ENCODE results near the gene RNF222. TPM values are rescaled to one million over a fixed set of nuclear protein-coding genes. Genes with fewer than 3 reads are reported as not detected.
"Not testable (repeated sequence)": the region's sequence is repeated elsewhere in the genome, so short reads cannot be mapped to it uniquely, and the experiment has no call there.

The RNF222 gene
- total RNA-seq, 1 donor from 2014 or later = not detected

DNA sequence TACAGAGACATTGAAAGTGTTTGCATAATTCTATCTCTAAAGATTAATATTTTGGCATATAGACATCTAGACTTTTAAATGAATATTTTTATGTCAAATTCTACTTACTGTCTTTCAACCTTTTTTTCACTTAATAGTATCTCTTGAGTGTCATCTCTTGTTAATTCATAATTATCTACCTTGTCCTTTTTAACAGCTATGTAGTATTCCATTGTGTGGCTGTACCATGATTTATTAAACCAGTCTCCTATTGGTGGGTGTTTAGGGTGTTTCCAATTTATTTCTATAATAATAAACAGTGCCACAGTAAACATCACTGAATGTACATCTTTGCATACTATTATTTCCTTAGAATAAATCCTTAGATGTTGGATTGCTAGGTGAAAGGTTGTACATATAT lies 16.3 kb upstream of the RNF222 start:
- DNase-seq (ENCODE audit: low spot score) (no peak), ATAC-seq (no peak)
- intact Hi-C loops (cut with DNase I) = loop anchor here (5.0 kb wide), 1 partner anchor 328 kb away; the partner anchor contains the start of gene CCDC42

DNA sequence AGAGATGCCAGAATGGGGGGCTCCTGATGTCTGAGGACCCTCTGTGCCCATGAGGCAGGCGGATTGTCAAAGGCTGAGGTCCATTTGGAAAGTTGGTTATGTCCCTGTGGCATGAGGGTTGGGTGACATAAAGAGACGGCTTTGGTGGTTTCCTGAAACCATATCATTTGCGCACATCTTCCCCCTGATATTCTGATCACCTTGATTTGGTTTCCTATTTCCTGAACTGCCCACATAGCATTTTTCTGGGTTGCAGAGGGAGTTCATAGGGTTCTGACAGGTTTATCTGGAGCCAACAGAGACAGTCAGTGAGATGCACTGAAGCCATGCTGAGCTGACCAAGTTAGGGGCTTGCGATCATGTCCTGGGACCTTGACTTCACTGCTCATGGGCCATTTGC lies 15.7 kb upstream of the RNF222 start:
- intact Hi-C loops (cut with DNase I) = loop anchor here (5.0 kb wide), 1 partner anchor 329 kb away; the partner anchor contains the start of gene CCDC42

DNA sequence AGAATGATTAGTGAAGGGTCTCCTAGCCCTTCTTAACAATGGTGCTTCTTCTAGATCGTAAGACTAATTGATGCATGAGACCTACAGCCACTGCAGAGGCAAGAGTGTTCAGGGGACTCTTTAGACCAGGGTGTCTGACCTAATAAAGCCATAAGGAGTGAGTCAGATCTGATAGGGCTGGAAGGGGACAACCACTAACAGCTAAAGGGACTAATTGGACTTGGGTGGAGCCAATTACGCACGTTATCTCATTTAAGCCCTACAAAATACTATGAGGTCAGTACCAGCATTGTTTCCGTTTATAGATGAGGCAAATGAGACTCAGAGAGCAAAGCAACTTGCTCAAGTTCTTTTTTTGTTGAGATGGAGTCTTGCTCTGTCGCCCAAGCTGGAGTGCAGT lies 14.5 kb upstream of the RNF222 start:
- no peak for ATAC-seq
- intact Hi-C loops (cut with DNase I) = loop anchor here (5.0 kb wide), 1 partner anchor 330 kb away; the partner anchor contains the start of gene CCDC42
- no peak for DNase-seq (ENCODE audit: low spot score)

More for the DNA sequence above, 15.7 kb upstream of the RNF222 start:
- no peak for DNase-seq (ENCODE audit: low spot score)
- ATAC-seq = no peak

DNA sequence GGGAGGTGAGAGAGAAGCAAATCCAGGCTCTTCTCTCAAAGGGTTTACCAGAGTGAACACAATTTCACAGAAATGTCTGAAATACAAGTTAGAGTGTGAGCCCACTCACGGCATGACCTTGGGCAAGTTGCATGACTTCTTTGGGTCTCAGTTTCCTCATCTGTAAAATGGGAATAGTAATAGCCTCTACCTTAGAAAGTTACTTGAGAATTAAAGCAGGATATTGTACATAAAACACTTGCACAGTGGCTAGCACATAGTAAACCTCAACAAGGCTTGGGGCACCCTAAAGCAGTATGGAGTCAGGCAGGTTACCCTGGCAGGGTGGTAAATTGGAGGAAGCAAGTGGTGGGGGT lies 13.2 kb upstream of the RNF222 start:
- no peak for ATAC-seq
- intact Hi-C loops (cut with DNase I) = loop anchor here (5.0 kb wide), 1 partner anchor 331 kb away; the partner anchor contains the start of gene CCDC42

DNA sequence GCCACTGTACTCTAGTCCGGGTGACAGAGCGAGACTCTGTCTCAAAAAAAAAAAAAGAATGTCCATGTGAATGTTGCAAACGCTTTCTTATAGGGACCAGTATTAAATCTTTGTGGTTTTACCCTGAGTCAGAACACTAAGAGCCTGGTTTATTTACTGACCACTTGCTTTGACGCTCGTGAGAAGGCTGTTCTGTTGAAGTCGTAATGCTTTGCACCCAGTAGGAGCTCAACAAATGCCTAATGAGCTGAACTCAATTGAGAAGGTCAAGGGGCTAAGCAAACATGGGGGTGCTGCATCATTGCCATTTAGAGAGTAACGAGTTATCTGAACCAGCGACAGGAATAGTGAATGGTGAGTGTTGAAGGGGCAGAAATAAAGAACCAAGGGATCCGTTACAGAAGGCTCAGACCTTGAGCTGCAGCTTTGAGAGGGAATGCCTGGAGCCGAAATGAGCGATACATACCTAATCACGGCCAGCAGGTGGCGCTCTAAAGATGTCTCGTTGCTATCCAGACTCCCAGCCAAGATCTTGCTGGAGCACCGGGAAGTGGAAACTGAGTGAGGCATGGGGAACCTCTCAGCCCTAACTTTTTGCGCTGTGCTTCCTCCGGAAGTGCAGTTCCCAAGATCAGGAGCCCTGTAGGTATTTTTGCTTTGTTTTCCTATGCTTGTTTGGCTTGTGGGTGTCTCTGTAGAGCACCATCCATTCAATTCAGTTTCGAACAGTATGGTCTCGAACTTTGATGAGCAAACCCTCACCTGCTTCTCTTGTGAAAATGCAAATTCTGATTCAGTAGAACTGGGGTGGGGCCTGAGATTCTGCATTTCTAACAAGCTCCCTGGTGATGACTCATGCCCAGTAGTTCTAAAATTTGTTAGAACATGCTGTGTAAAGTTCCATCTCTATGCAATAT lies 12.6 kb upstream of the RNF222 start:
- intact Hi-C loops (cut with DNase I) = loop anchor here (5.0 kb wide), 1 partner anchor 332 kb away; the partner anchor contains the start of gene CCDC42
- ATAC-seq = peak; percentile 94

More for the DNA sequence above, 13.2 kb upstream of the RNF222 start:
- no peak for DNase-seq (ENCODE audit: low spot score)

DNA sequence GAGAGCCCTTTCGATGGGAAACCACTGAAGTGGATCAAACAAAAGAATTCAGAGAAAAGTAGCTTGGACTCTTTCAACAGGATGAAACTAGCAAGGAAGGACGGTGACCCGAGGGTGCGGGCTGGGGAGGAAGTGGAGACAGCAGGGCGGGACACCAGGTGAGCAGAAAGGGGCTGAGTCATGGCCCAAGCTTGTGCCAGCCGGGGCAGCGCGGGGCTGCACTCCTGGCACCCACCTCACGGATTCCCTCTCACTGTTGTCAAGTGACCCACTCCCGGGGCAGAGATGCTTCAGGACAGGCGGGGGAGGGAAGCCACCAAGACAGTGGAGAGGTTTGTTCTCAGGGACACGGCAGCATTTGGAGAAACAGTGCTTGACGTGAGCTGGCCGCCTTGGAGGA lies 10.7 kb upstream of the RNF222 start:
- DNase-seq (ENCODE audit: low spot score) (no peak), ATAC-seq (no peak)
- intact Hi-C loops (cut with DNase I) = no loop called here

More for the DNA sequence above, 12.6 kb upstream of the RNF222 start:
- DNase-seq (ENCODE audit: low spot score) = peak; percentile 97

DNA sequence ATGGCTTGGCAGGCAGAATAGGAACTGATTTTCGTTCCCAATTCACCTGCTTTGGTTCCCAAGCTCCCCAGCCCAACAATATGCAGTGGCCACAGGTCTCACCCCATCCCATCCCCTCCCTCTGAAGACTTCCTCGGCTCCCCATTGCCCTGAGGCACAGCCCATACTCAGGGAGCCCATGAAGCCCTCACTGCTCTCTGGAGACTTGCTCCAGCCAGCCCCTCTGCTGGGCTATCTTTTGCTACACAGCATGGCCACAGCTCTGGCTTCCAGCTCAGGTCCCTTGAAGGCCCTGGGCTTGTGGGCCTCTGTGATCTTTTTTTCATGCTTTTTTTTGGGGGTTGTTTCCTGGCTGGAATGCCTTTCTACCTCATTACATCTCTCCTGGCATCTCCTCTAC lies 8.5 kb upstream of the RNF222 start:
- ATAC-seq = no peak
- no peak for DNase-seq (ENCODE audit: low spot score)
- intact Hi-C loops (cut with DNase I) = no loop called here

DNA sequence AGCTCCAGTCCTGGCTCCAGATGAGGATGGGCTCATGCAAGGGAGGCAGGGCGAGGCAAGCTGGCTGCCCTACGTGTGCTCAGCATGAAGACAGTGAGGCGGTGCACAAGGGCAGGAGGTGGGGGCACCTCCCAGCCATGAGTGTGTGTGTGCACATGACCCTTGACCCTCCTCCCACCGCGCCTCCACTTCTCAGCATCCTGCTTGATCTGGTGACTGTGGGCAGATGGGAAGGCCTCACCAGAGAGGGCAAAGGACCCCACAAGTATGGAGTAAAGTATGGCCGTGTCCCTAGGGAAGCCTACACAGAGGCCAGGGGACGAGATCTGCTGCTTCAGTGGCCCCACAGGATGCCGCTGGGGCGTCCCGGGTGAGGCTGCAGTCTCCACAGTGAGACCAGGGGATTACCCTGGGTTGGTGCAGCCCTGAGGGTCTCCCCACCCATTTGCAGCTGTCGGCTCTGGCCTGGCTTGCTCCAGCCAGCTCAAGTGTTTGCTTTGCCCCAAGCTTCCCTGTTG lies 7.9 kb upstream of the RNF222 start:
- no peak for ATAC-seq
- intact Hi-C loops (cut with DNase I) = no loop called here
- DNase-seq (ENCODE audit: low spot score) = no peak

DNA sequence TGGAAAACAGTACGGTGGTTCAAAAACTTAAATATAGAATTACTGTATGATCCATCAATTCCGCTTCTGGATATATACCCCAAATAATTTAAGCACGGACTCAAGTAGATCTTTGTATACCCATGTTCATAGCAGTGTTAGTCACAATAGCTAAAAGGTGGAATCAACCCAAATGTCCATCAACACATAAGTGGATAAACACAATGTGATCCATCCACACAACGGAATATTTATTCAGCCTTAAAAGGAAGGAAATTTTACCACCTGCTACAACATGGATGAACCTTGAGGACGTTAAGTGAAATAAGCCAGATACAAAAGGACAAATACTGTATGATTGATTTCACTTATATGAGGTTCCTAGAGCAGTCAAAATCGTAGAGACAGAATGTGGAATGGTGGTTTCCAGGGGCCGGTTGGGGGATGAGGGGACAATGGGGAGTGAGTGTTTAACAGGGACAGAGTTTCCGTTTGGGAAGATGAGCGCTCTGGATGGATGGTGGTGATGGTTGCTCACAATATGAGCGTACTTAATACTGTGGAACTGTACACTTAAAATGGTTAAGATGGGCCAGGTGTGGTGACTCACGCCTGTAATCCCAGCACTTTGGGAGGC lies 5.4 kb upstream of the RNF222 start:
- intact Hi-C loops (cut with DNase I) = no loop called here

DNA sequence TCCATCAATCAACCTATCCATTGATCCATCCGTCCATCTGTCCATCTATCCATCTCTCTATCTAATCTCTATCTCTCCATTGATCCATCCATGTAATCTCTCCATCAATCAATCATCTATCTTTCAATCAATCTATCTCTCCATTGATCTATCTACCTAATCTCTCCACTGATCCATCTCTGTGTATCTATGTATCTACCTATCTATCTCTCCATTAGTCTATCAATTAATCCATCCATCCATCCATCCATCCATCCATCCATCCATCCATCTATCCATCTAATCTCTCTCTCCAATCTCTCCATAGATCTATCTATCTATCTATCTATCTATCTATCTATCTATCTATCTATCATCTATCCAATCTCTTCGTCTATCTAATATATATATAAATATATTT lies 3.5 kb upstream of the RNF222 start:
- no peak for DNase-seq (ENCODE audit: low spot score)
- intact Hi-C loops (cut with DNase I) = no loop called here
- no peak for ATAC-seq

More for the DNA sequence above, 5.4 kb upstream of the RNF222 start:
- DNase-seq (ENCODE audit: low spot score) (no peak), ATAC-seq (no peak)

DNA sequence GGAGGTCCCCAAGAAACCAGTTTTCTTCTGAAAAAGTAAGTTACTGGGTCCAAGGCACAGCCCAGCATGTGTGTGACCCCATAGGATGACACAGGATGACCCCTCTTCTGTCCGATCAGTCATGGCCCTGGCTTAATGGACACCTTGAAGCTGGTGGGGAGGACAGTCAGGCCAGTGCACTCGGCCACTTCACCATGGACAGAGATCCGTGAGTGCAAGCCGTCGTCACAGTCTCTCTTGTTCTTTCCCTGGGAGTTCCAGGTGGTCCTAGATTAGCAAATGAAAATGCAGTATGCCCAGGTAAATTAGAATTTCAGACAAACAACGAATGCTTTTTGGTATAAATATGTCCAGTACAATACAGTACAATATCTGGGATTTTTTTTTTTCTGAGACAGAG lies 1.4 kb upstream of the RNF222 start:
- ATAC-seq (no peak), DNase-seq (ENCODE audit: low spot score) (no peak)
- intact Hi-C loops (cut with DNase I) = no loop called here

DNA sequence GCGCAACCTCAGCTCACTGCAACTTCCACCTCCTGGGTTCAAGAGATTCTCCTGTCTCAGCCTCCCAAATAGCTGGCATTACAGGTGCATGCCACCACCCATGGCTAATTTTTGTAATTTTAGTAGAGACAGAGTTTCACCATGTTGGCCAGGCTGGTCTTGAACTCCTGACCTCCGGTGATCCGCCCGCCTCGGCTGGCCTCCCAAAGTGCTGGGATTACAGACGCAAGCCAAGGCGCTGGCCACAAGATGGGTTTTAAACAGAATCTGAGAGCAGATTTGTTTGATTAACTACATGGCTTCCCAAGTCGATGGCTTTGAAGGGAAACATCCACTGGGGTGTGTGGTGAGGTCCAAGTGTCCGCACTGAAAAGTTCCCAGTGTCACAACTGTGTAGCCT lies 3.1 kb downstream of the RNF222 start:
- DNase-seq (ENCODE audit: low spot score); intact Hi-C loops (cut with DNase I); ATAC-seq: not testable (repeated sequence)

DNA sequence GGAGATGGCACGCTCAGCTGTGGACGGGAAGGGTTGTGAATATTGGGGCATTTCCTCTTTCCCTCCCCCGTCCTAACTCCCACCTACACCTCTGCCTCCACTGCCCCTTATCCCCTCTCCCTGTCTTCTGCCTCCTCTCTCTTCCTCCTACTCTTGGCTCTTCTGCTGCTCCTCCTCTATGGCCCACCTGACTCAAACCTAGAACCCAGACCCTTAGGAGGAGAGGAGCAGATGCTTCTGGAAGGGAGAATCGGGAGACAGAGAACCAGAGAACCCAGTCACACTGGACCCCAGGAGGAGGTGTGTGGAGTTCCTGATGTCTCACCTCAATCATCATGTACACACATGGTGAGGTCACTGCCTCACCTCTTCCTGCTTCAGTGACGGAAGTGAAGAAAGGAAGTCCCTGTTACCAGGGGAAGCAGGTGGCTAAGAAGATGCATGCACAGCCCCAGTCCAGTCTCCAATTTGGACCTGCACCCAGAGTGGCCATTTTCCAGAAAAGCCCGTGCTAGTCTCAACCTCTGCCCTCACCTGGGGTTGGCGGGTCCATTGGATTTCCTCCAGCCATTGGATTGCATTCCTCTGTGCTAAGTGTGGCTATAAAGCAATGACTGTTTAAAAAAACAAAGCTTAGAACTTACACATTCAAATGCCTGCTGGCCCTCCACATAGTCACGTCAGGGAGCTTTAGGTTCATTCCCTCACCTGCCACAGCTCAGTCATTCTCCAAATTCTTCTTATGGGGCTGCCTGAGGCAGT lies 4.0 kb downstream of the RNF222 start:
- ATAC-seq = no peak
- no peak for DNase-seq (ENCODE audit: low spot score)
- intact Hi-C loops (cut with DNase I) = no loop called here

DNA sequence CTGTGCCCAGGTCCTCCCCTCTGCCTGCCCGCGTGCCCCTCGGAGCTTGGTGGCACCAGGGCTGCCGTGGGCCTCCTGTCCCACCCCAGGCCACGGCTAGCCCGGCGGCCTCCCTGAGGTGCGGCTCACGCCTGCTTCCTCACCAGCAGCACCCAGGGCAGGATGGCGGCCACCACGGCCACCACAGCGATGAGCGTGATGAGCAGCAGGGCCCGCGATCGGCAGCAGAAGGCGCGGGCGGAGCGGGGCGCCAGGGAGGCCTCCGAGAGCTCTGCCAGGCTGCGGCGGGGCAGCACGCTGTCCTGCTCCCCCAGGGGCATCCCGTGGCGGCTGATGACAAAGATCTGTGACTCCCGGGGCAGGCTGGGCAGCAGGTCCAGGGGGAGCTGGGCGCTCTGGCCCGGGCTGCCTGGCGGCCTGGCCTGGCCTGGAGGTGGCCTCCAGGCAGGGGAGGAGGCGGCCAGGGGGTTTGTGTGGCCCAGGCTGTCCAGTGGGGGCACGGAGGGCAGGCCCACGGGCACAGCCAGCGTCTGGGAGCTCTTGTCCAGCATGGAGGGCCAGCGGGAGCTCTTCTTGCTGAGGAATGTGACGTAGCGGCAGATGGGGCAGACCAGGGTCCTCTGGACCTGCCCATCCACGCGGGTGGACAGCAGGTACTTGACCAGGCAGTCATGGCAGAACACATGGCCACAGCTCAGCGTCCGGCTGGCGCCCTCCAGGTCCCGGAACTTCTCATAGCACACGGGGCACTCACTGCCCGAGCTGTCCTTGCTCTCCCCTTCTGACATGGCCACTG lies 4.8 kb downstream of the RNF222 start:
- intact Hi-C loops (cut with DNase I) = no loop called here
- ATAC-seq (no peak), DNase-seq (ENCODE audit: low spot score) (peak; percentile 53)

DNA sequence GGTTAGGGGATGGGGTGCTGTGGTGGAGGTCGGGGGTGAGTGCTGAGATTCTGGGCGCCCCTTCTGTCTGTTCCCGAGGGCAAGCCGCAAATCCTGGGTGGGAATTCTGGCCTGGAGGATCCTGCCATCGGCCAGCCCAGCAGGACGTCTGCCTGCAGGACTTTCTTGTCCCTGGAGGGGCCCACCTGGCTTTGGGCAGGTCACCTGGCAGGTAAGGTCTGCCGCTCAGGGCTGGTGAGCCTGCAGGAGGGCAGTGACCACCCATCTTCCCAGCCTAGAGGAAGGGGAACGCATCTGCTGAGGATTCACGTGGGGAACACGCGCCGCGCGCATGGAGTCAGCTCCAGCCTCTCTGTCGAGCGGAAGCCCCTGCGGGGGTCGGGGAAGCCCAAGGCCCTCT lies 5.4 kb downstream of the RNF222 start:
- peak; percentile 51 for DNase-seq (ENCODE audit: low spot score)
- intact Hi-C loops (cut with DNase I) = no loop called here
- ATAC-seq = no peak

DNA sequence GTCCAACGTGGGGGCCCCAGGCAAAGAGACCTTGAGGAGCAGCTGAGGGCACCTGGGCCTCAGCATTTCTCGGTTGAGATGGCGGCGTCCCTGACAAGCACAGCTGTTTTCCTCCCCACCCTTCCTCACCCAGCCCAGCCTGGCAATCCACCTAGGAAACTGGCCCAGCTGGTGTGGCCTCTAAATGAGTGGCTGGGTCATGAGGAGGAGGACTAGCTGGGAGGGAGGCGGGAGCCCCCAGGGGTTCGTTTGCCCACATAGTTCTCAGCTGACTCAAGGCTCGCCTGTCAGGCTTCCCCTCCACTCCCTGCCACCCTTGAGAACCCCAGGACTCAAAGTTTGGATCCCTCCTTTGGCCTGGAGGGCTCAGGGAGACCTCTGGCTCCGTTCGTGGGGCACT lies 5.9 kb downstream of the RNF222 start:
- ATAC-seq (no peak), DNase-seq (ENCODE audit: low spot score) (peak; percentile 42)

DNA sequence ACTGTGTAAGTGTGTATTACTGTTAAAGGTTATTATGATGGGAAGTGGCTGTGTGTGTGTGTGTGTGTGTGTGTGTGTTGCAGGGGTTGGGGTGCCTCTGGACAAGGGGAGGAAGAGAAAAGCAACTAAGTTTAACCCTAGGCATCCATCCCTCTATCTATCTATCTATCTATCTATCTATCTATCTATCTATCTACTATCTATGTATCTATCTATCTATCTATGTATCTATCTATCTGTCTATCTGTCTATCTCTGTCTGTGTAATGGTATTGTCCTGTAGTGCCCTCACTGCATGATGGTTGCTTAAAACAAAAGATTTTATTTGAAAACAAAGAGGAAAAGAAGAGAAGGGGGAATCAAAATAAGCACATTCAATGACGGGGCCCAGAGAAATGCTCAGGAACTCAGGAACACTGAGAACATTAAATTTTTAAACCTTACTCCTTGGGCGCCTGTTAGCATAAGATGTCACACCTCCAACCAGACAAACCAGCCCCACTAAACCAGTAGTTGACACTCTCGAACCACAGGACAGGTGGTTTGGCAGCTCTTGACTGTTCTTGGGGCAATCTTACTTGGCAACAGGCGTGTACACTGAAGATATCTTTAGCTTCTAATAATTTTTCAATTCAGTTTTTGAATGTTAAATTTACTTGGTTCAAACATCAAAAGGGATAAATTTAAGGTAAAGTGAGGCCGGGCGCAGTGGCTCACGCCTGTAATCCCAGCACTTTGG lies 9.5 kb downstream of the RNF222 start:
- intact Hi-C loops (cut with DNase I) = no loop called here
- DNase-seq (ENCODE audit: low spot score) (no peak), ATAC-seq (no peak)

More for the DNA sequence above, 5.9 kb downstream of the RNF222 start:
- intact Hi-C loops (cut with DNase I) = no loop called here

DNA sequence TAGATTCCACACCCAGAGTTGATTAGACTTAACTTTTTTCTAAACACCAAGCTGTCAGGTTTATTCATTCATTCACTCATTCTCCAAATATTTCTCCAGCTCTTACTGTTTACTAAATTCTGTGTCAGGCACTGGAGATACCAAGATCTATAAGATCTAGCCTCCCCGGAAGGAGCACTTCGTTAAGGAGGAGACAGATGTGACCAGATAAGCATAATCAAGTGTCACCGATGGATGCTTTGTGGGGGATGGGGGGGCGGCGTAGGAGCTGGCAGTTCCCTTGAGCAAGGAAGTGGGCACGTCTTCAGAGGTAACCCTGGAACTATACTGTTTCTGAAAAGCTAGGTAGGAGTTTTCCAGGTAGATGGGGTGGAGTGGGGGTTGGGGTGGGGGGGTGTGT lies 10.8 kb downstream of the RNF222 start:
- peak; percentile 39 for DNase-seq (ENCODE audit: low spot score)
- intact Hi-C loops (cut with DNase I) = no loop called here
- no peak for ATAC-seq

All from sciatic nerve (tissue), 2 donors.